Measurements from ENCODE around the gene IL1A.

GRCh38 chr2:112818094-112818902 is 34.0 kb upstream of the IL1A start:
- TF ChIP-seq CTCF (IDR thresholded peaks at IDR 0.05; ENCODE audit: borderline replicate concordance, extremely low read depth, low read length, poor library complexity, severe bottlenecking) (no peak), EZH2 (IDR thresholded peaks at IDR 0.05; ENCODE audit: borderline replicate concordance, low read depth, low read length, severe bottlenecking) (no peak)

Data from DND-41 (cell line).